Peyer's patch (tissue), 4 donors: ENCODE measurements around the gene CAPN3. TPM values are rescaled to one million over a fixed set of nuclear protein-coding genes. Genes with fewer than 3 reads are reported as not detected.
A peak's percentile ranks its signal among the peaks of the same experiment; 100 is the strongest.

Experiments used
- DNase-seq, 3 donors: peaks; one replicate each; pipeline ENCODE4 v3.0.0-alpha.2; 2017 to 2019
- H3K27ac ChIP-seq, 4 donors: fragments of 200-600 bp; sonication (generic); one replicate each; pipeline ENCODE4 v1.5.1; 2016 to 2019
- H3K27me3 ChIP-seq, 2 donors: fragments of 200-600 bp; sonication (generic); one replicate each; pipeline ENCODE4 v1.5.1; 2019
- H3K36me3 ChIP-seq, 3 donors: fragments of 200-600 bp; sonication (generic); one replicate each; pipeline ENCODE4 v1.5.1; 2016 to 2019
- H3K4me1 ChIP-seq, 4 donors: fragments of 200-600 bp; sonication (generic); one replicate each; pipeline ENCODE4 v1.5.1; 2016 to 2019
- H3K4me3 ChIP-seq, 4 donors: fragments of 200-600 bp; sonication (generic); 1 replicate in 3 of 4; 2 replicates in 1 of 4; pipeline ENCODE4 v1.5.1; 2016 to 2019; ENCODE audit warnings: mild to moderate bottlenecking in 1 of 4
- H3K9me3 ChIP-seq, 4 donors: fragments of 200-600 bp; sonication (generic); one replicate each; pipeline ENCODE4 v1.5.1; 2016 to 2019; ENCODE audit warnings: mild to moderate bottlenecking in 1 of 4
- CTCF ChIP-seq, 6 experiments: fragments of 450-650 bp in 4 of 6; fragments of 200-600 bp in 2 of 6; sonication (generic) in 1 of 6; IDR thresholded peaks; one replicate each; pipeline ENCODE4 v1.5.1; 2017 to 2019; ENCODE audit warnings: antibody characterized with exemption in 6 of 6, mild to moderate bottlenecking in 3 of 6, moderate library complexity in 1 of 6
- POLR2A ChIP-seq, 2 donors: fragments of 450-650 bp; IDR thresholded peaks; one replicate each; pipeline ENCODE4 v1.5.1; 2017; ENCODE audit warnings: antibody characterized with exemption in 2 of 2, mild to moderate bottlenecking in 2 of 2, moderate library complexity in 2 of 2
- total RNA-seq, 4 donors: library from RNA; depleted of rRNA; stranded (reverse); fragments of >200 nt; gene quantifications; one replicate each; pipeline ENCODE4 v1.1.0, GENCODE V29; 2016

Gene CAPN3
- total RNA-seq, 4 donors from 2014 or later: 9.1 to 76.7 (median 17.7) TPM

DNA sequence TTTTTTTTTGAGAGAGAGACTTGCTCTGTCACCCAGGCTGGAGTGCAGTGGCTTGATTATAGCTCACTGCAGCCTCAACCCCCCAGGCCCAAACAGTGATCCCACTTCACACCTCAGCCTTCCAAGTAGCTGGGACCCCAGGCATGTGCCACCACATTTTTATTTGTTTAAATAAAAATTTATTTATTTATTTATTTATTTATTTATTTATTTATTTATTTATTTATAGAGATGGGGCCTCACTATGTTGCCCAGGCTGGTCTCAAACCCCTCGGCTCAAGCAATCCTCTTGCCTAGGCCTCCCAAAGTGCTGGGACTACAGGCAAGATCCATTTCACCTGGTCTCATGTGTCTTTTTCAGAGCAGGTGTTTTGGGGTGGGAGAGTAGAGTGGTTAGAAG lies 15.5 kb downstream of the CAPN3 start:
- TF ChIP-seq CTCF (IDR thresholded peaks at IDR 0.05) (no peak), POLR2A (IDR thresholded peaks at IDR 0.05) (no peak)
- peaks cover 0 to 6% (median 0%) of the 10 kb centered on the region in 4 donors for H3K9me3 ChIP-seq
- no peak for DNase-seq
- H3K4me3 ChIP-seq: no peak overlapping the region
- H3K4me1 ChIP-seq: no peaks in the 10 kb centered on the region
- H3K36me3 ChIP-seq: no peaks in the 10 kb centered on the region
- no peak overlapping the region for H3K27ac ChIP-seq
- H3K27me3 ChIP-seq: no peaks in the 10 kb centered on the region

- DNase-seq: no peak
- no peaks in the 10 kb centered on the region for H3K27me3 ChIP-seq
- no peak overlapping the region for H3K27ac ChIP-seq
- H3K4me3 ChIP-seq: no peak overlapping the region
- H3K36me3 ChIP-seq: no peaks in the 10 kb centered on the region
- H3K4me1 ChIP-seq: no peaks in the 10 kb centered on the region
- TF ChIP-seq CTCF (IDR thresholded peaks at IDR 0.05) (no peak), POLR2A (IDR thresholded peaks at IDR 0.05) (no peak)
- H3K9me3 ChIP-seq: peaks cover 0 to 6% (median 0%) of the 10 kb centered on the region in 4 donors
These were observed 16.0 kb downstream of the CAPN3 start for GRCh38 chr15:42375252-42375651.

- Histone ChIP-seq H3K36me3 (no peaks in the 10 kb centered on the region), H3K4me3 (no peak overlapping the region), H3K27ac (no peak overlapping the region), H3K9me3 (peaks cover 0 to 6% (median 0%) of the 10 kb centered on the region in 4 donors), H3K4me1 (no peaks in the 10 kb centered on the region), H3K27me3 (no peaks in the 10 kb centered on the region)
- no peak for TF ChIP-seq CTCF (IDR thresholded peaks at IDR 0.05)
- no peak for TF ChIP-seq POLR2A (IDR thresholded peaks at IDR 0.05)
- no peak for DNase-seq
These were observed 16.6 kb downstream of the CAPN3 start for GRCh38 chr15:42375941-42376340.

DNA sequence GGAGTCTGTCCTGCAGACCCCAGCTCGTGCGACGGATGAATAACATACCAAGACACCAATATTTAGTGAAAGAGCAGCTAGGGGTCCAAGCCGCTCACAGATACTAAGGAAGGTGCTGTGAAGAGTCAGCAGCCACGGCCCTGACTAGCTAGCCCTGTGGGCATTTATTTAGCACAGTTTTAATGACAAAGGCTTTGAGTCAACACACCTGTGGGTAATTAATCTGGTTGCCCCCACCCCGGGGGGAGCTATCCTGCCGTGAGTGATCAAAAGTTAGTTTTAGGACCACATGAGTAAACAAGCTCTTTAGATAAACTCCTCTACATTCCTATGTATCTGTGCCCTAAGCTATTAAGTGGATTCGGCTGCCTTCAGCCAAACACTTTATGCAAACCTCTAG lies 18.7 kb downstream of the CAPN3 start:
- no peak for TF ChIP-seq CTCF (IDR thresholded peaks at IDR 0.05)
- TF ChIP-seq POLR2A (IDR thresholded peaks at IDR 0.05): no peak
- H3K4me3 ChIP-seq: no peak overlapping the region
- H3K4me1 ChIP-seq: no peaks in the 10 kb centered on the region
- no peaks in the 10 kb centered on the region for H3K36me3 ChIP-seq
- no peak for DNase-seq
- H3K27me3 ChIP-seq: no peaks in the 10 kb centered on the region
- peaks cover 0 to 6% (median 0%) of the 10 kb centered on the region in 4 donors for H3K9me3 ChIP-seq
- H3K27ac ChIP-seq: no peak overlapping the region

- Histone ChIP-seq H3K4me1 (no peaks in the 10 kb centered on the region), H3K36me3 (no peaks in the 10 kb centered on the region), H3K9me3 (no peaks in the 10 kb centered on the region), H3K27me3 (no peaks in the 10 kb centered on the region), H3K4me3 (no peak overlapping the region), H3K27ac (no peak overlapping the region)
- TF ChIP-seq POLR2A (IDR thresholded peaks at IDR 0.05) (no peak), CTCF (IDR thresholded peaks at IDR 0.05) (no peak)
- peak in 1 of 3 donors; percentile 0 for DNase-seq
These were observed 25.3 kb downstream of the CAPN3 start for GRCh38 chr15:42384597-42384996.
